Measurements from ENCODE around the gene CNST. TPM values are rescaled to one million over a fixed set of nuclear protein-coding genes. Genes with fewer than 3 reads are reported as not detected.
"Not testable (repeated sequence)": the region's sequence is repeated elsewhere in the genome, so short reads cannot be mapped to it uniquely, and the experiment has no call there.

The CNST gene
- polyA plus RNA-seq, 10 donors = 9.8 to 15.3 (median 12.5) TPM

GRCh38 chr1:246554201-246554600, 12.1 kb upstream of the CNST start:
- DNase-seq = no peak

- no peak for DNase-seq
These were observed 8.2 kb upstream of the CNST start for GRCh38 chr1:246558041-246558440.

GRCh38 chr1:246559310-246559709, 6.9 kb upstream of the CNST start:
- DNase-seq = no peak

- DNase-seq = not testable (repeated sequence)
These were observed 5.4 kb upstream of the CNST start for GRCh38 chr1:246560833-246561232.

- no peak for DNase-seq
These were observed 1.2 kb upstream of the CNST start for GRCh38 chr1:246564839-246565750.

- no peak for DNase-seq
These were observed 517 bp upstream of the CNST start for GRCh38 chr1:246565751-246566127.

GRCh38 chr1:246566813-246567645, 773 bp downstream of the CNST start:
- DNase-seq = peak in 2 of 3 donors; percentile 62 to 69

- DNase-seq = no peak
These were observed 1.5 kb downstream of the CNST start for GRCh38 chr1:246567646-246568235.

- DNase-seq = no peak
These were observed 3.3 kb downstream of the CNST start for GRCh38 chr1:246569248-246570238.

GRCh38 chr1:246571309-246571708, 5.1 kb downstream of the CNST start:
- not testable (repeated sequence) for DNase-seq

GRCh38 chr1:246571953-246572352, 5.7 kb downstream of the CNST start:
- no peak for DNase-seq

- no peak for DNase-seq
These were observed 6.5 kb downstream of the CNST start for GRCh38 chr1:246572785-246573184.

- no peak for DNase-seq
These were observed 7.2 kb downstream of the CNST start for GRCh38 chr1:246573491-246573890.

- no peak for DNase-seq
These were observed 10.4 kb downstream of the CNST start for GRCh38 chr1:246576709-246577032.

- DNase-seq = no peak
These were observed 10.9 kb downstream of the CNST start for GRCh38 chr1:246577082-246577719.

GRCh38 chr1:246577720-246578106, 11.5 kb downstream of the CNST start:
- DNase-seq = no peak

GRCh38 chr1:246579818-246580217, 13.6 kb downstream of the CNST start:
- no peak for DNase-seq

GRCh38 chr1:246580497-246581370, 14.5 kb downstream of the CNST start:
- no peak for DNase-seq

GRCh38 chr1:246582301-246583055, 16.2 kb downstream of the CNST start:
- DNase-seq = no peak
